HG03469 (cell line): ENCODE measurements around the gene CST8.
"Not testable (repeated sequence)": the region's sequence is repeated elsewhere in the genome, so short reads cannot be mapped to it uniquely, and the experiment has no call there.

ENCODE experiments used
- ATAC-seq: cut with Tn5 transposase; IDR thresholded peaks from one replicate; pipeline ENCODE4 v1.9.1; 2021; ENCODE audit warnings: mild to moderate bottlenecking, moderate library complexity, moderate number of reproducible peaks; ENCODE audit not compliant: unreplicated experiment

Gene CST8, protein sequence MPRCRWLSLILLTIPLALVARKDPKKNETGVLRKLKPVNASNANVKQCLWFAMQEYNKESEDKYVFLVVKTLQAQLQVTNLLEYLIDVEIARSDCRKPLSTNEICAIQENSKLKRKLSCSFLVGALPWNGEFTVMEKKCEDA

DNA sequence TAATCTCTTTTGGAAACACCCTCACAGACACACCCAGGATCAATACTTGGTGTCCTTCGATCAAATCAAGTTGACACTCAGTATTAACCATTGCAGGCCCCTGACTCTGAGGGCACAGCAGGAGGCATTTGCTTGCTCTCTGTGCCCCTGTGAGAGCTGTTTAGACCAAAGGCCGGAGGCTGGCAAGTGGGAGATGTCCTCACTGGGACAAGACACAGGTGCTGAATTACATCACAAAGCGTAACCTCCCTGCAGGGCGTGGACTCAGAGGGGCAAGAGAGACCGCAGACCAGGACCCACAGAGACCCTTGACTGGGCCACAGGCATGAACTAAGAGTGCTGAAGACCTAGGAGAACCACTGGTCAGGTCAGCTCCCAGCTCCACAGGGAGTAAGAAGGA, at the start of gene CST8:
Gene CST8 (plus strand): TSS at position 301 of the 400 bp plus-strand sequence. CDS start 551 bp downstream, outside the sequence.
- ATAC-seq: no peak

DNA sequence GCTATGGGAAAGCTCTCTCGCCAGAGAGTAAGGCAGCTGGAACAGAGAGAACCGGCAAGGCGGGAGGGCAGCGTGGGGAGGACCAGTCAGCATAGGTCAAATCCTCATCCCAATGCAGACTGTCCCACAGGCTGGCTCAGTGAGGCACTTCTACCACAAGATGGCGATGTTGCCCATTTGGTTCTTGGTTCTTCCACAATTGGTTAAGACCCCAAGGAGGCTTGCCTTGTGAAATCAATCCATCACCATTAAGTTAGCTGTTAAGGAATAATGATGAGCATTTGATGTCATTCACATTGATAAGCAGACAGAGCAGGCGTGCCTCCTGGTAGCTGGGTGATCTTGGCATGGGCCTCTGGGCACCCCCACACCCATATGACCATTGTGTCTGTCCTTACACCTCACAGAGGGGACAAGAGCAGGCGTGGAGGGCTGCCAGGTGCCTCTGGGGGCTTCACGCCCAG, 49.0 kb upstream of the CST8 start:
- ATAC-seq: peak; percentile 70

- ATAC-seq: no peak
Measured at GRCh38 chr20:23442436-23442835, 48.5 kb upstream of the CST8 start.

- no peak for ATAC-seq
Measured at GRCh38 chr20:23444859-23445258, 46.1 kb upstream of the CST8 start.

GRCh38 chr20:23445596-23446217, 45.2 kb upstream of the CST8 start:
- no peak for ATAC-seq

- ATAC-seq: no peak
Measured at GRCh38 chr20:23446505-23446904, 44.4 kb upstream of the CST8 start.

GRCh38 chr20:23448167-23448566, 42.8 kb upstream of the CST8 start:
- ATAC-seq: no peak

- ATAC-seq: no peak
Measured at GRCh38 chr20:23449421-23449820, 41.5 kb upstream of the CST8 start.

GRCh38 chr20:23450877-23451276, 40.0 kb upstream of the CST8 start:
- no peak for ATAC-seq

DNA sequence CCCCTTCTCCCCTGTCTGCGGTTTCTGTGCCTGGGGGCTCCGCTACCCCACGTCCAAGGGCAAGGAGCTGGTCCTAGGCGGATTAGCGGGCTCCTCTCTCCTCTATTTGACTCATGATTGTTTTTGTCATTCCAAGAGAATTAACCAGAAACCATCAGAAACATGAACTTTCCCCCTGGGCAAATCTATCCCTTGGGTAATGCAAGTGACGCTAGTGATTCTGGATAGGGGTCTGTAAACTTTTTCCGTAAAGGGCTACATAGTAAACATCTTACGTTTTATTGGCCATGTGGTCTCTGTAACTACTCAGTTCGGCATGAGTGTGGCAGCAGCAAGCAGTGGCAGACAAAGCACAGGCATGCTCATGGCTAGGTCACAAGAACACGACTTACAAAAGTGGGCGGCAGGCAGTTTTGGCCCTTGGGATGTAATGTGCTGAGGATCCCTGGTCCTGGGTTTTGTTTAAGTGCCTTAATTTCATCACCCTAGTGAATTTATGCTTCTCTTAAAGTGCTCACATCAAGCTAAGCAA, 38.9 kb upstream of the CST8 start:
- no peak for ATAC-seq

DNA sequence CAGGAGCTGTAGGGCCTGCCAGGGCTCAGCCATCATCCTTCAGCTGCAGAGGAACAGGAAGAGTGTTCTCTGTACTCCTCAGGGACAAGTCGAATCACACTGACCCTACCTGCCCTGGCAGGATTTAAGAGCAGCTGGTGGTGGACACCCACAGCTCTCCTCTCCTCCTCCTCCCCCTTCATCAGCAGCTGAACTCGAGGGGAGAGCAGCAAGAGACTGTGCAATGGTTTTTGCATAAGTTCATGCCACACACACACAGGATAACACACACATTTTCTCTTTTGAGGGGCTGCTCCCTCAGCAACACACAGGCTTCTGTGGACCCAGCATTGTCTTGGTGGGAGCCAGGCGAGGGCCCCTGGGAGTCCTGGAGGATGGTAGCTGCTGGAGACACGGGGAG, 38.1 kb upstream of the CST8 start, which contains the start of gene CST11:
Gene CST11 (minus strand): TSS at position 101 of the 400 bp plus-strand sequence. CDS start 65 bp downstream, at position 36.
- ATAC-seq: no peak

DNA sequence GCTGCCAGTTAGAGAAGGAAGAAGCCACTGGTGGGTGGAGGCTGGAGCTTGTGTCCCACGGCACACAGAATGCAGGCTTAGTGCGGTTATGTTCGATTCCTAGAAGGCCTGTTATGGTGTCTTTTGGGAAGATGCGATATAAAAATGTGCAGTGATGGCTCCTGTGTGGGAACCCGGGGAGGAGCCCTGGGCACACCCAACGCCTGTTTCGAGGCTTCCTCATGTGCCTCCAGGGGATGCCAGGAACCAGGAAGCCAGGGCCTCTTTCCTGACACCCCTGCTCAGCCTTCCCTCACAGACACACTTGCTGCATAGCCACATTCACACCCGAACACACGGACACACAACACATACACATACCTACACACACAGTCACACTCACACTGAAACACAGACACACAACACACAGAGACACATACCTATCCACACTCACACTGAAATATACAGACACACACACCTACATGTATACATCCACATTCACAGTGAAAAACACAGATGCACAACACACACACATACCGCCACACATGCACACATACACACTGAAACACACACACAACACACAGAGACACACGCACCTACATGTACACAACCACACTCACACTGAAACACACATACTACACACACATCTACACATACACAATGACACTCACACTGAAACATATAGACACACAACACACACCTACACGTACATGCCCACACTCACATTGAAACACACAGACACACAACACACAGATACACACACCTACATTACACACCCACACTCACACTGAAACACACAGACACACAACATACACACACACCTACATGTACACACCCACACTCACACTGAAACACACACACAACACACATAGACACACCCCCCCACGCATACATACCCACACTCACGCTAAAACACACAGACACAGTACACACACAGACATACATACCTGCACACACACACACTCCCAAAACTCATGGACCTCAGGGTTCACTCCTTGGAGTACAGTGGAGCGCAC, 37.1 kb upstream of the CST8 start:
- ATAC-seq: no peak

GRCh38 chr20:23454816-23455215, 36.1 kb upstream of the CST8 start:
- ATAC-seq: no peak

DNA sequence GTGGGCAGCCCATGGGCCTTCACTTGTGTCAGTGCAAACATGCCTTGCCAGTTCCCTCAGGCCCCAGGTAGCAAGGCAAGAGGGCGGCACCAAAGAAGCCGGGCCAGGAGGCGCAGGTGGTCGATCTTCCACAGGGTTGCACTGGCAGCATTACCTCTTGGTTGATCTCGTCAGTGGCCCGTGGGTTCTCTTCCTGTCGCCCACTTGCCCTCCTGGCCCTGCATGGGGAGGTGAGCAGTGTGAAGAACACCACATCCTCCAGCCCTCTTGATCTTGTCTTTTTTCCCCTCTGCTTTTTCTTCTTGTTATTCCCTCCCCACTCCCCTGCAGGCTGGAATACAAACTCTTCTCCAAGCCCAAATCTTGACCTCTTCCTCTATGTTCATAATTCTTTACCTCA, 35.3 kb upstream of the CST8 start:
- no peak for ATAC-seq

DNA sequence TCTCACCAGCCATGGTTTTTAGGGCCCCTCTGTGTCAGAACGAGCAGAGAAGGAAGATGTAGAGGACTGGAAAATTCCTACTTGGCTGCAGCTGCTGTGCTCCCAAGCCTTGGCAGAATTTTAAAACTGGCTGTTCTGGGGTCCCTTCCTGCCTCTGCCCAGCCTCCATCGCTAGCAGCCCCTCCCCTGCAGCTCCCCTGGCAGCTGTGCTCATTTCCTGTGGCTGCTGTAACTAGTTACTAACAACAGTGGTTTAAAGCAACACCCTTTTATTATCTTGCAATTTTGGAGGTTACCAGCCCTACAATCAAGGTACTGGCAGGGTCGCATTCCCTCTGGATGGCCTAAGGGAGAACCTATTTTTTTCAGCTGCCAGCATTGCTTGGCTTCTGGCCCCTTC, 34.5 kb upstream of the CST8 start:
- ATAC-seq: no peak

GRCh38 chr20:23456873-23457272, 34.0 kb upstream of the CST8 start:
- ATAC-seq: no peak

- no peak for ATAC-seq
Measured at GRCh38 chr20:23459461-23460150, 31.3 kb upstream of the CST8 start.

DNA sequence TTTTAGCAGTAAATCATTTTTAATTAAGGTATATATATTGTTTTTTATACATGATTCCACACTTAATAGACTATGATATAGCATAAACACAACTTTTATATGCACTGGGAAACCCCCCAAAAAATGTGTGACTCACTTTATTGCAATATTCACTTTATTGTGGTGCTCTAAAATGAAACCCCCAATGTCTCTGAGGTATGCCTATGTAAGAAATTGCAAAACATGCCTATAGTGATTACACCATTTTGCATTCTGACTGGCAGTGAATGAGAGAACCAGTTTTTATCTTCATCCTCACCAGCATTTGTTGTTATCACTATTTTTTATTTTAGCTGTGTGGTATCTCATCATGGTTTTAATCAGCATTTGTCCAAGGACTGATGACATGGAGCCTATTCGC, 29.7 kb upstream of the CST8 start:
- ATAC-seq: no peak

DNA sequence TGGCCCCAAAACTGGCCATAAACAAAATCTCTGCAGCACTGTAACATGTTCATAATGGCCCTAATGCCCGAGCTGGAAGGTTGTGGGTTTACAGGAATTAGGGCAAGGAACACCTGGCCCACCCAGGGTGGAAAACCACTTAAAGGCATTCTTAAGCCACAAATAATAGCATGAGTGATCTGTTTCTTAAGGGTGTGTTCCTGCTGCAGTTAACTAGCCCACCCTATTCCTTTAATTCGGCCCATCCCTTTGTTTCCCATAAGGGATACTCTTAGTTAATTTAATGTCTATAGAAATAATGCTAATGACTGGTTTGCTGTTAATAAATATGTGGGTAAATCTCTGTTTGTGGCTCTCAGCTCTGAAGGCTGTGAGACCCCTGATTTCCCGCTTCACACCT, 24.0 kb upstream of the CST8 start:
- ATAC-seq: not testable (repeated sequence)

DNA sequence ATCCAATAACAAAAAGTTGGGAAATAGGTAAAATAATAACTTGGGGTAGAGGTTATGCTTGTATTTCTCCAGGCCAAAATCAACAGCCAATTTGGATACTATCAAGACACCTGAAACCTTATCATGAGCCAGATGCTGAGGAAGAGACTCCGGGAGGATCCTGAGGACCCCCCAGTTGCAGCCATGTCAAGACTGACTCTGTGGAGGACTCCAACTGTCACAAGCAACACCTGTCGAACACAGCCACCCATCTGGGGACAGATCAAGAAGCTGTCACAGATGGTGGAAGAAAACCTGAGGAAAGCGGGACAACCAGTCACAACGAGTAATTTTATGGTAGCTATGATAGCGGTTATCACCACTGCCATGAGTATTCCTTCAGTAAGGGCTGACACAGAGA, 18.6 kb upstream of the CST8 start:
- ATAC-seq: not testable (repeated sequence)

- ATAC-seq: not testable (repeated sequence)
Measured at GRCh38 chr20:23473293-23473692, 17.6 kb upstream of the CST8 start.
